SH-SY5Y (cell line): Measurements from ENCODE around the gene DMD.

ENCODE experiments used
- GATA2 ChIP-seq: IDR thresholded peaks from 2 replicates; pipeline ENCODE4 v1.6.1; 2011; ENCODE audit warnings: mild to moderate bottlenecking, low read depth, low read length
- GATA3 ChIP-seq: IDR thresholded peaks from 2 replicates; pipeline ENCODE4 v1.6.1; 2011; ENCODE audit warnings: low read depth, mild to moderate bottlenecking, low read length, moderate library complexity

DNA sequence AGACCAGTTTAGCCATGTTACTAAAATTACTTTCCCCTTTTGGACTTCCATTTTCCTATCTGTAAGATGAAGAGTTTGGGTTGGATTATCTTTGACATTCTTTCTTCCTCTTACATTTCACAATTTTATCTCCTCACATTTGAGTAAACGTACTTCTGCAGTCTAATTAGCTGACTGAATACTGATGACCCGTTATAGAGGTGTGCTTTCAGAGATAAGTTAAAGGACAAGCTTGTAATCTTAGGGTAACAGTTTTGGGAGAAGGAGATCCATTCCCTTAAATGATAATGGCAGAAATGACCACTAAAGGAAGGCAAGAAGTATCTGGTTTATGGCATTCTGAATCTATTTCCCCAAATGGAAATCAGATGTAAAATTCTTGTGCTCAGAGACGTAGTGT is 1916.9 kb downstream of the DMD start:
- no peak for TF ChIP-seq GATA2
- no peak for TF ChIP-seq GATA3
